TTC549 (cell line): Measurements from ENCODE around the gene TCHP.
"Not testable (repeated sequence)": the region's sequence is repeated elsewhere in the genome, so short reads cannot be mapped to it uniquely, and the experiment has no call there.

Source experiments
- FAIRE-seq: peaks from 2 replicates; lab custom pipeline; 2012; peaks lifted over from hg19 to GRCh38; lab: Jason Lieb, UNC

The TCHP gene

DNA sequence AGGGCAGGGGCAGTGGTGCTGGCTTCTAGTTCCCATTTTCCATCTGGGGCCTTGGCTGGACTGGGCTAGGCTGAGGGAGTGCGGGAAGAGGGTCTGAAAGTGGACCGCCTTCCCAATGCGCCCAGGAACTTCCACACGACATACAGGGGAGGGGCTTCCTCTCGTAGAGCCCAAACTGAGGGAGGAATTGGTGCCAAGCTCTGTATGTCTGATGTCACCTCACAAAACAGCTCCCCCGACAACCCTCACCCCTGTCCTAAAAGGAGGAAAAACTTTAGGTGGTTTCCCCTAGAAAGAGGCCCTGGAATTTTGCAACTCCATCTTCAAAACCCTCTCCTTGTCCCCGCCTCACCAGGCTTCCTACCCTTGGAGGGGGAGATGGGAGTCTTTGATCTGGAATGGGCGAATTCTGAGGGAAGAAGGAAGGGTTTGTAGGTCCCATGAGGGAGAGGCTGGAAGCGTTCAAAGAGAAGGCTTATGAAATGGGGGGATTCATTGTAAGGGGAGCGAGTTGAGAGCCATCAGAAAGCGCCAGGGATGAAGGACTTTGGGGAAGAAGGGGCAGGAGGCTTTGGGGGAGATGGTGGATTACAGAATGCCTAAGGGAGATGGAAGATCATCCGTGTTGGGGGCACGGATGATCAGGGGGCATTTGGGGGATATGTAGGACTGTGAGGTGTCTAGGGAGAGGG lies 20.6 kb upstream of the TCHP start:
- FAIRE-seq = no peak

DNA sequence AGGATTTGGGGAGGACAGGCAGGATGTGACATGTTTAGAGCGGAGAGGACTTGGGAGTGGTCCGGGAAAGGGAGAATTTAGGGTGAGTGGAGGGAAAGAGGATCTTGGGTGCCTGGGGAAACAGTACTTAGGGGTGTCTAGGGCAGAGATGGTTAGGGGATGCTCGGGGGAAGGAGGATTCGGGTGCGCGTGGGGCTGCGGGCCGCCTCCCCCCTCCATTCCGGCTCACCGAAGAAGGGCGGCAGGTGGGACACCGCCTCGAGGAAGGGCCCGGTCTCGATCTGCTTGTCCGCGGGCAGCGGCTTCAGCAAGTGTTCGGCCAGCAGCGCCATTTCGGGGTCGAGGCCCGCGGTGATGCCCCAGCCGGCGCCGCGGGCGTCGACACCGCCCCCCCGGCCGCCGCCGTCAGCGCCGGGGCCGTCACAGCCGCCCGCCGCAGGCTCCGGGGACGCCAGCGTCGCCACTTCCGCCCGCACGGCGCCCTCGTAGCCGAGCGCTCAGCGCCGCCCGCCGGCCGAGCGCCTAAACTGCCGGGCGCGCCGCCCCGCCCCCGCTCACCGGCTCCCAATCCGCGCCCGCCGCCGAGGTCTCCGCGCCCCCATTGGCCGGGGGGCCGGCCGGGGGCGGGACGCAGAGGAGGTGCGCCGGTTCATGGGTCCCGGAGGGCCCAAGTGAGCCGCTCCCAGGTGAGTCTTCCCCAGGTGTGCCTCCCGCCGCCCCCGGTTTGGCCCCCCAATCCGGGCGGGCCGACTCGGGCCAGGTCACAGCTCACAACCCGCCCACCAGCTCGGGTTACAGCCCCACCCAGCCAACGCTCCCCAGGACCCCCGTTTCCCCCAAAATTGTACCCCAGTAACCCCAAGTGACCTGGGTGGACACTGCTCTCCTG lies 19.8 kb upstream of the TCHP start, which contains the start of gene GLTP:
Gene GLTP, minus strand, starts transcription at position 499 of the 889 bp plus-strand sequence. Its CDS starts 167 bp downstream, at position 332.
- FAIRE-seq = no peak

DNA sequence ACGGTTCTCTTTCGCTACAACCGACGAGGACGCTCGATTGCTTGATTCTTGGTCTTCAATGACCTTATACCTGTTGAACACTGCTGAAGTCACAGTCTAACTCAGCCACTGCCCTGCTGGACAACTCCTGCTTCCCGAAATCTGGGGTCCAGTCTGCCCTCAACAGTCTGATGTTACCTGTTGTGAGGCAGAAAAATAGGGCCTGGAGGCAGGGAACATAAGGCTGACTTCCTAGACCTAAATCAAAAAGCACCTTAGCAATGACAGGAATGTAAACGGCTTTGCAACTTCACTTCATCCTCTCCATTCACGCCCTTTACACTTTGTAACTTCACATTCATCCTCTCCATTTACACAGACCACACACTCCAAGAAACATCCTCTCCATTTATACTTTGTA lies 19.1 kb upstream of the TCHP start:
- no peak for FAIRE-seq

DNA sequence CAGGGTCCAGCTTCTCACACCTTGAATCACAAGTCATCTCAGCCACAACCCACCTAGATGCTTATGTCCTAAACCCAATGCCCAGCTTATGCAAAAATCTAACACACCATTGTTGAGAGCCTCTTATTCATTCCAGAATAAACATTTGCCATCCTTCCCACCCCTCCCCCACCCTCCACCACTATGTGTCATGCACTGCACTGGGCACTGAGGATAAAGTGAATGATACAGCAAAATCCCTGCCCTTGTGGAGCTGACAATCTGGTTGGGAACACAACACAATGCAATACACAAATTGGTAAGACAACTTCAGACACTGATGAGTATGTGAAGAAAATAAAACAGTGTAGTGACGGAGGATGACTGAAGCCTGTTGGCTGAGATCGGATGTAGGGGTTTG lies 18.3 kb upstream of the TCHP start:
- no peak for FAIRE-seq

DNA sequence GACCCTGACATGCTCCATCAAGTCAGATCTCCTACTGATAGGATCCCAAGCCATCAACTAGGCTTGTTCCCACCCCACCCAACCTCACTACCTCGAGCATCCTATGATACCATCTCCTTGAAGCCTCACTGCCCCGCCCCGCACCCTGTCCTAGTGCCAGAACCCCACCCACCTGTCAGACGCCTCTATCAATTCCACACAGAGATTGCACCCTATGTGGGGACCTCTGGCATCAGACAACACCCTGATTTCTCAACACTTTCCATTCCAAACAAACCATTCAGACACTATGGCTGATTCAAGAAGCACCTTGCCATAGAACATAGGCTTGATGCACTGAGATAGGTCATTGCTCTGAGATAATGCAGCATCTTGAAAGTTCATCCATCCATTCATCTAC lies 16.6 kb upstream of the TCHP start:
- FAIRE-seq = no peak

DNA sequence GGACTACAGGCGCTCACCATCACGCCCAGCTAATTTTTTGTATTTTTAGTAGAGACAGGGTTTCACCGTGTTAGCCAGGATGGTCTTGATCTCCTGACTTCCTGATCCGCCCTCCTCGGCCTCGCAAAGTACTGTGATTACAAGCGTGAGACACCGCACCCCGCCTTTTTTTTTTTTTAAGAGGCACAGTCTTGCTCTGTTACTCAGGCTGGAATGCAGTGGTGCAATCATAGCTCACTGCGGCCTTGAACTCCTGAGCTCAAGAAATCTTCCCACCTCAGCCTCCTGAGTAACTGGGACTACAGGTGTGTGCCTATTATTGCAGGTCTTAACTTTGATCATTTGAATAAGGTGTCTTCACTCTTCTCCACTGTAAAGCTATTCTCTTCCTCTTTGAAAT lies 14.5 kb upstream of the TCHP start:
- FAIRE-seq = no peak

DNA sequence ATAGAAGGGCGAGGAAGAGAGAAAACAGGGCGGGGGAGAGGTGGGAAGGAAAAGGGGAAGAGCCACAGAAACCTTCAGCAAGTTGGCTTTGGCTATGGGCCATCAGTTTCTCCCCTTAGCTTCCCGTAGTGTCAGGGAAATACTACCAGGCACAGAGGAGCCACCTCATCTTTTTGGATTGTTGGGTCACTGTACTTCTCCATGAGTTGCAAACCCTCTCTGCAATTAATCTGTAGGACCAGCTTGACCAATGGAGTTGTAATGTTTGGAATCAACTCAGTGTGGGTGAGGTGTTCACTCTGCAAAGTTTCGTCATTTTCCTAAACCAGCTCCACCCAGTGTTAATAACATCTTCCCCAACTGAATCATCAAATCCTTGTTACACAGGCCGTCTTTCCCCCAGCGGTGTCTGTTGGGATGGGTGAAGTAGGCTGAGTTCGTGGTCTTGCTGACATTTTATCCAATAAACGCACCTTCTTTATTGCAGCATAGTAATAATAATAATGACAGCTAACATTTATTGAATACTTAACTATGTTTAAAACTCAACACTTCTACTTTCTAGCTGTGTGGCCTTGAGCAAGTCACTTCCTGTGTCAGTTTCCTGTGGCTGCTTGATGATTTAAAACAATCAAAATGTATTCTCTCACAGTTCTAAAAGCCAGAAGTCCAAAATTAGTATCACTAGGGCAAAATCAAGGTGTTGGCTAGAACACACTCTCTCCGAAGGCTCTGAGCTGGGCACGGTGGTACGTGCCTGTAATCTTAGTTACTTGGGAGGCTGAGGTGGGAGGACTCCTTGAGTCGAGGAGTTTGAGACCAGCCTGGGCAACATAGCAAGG lies 11.7 kb upstream of the TCHP start:
- FAIRE-seq = no peak

DNA sequence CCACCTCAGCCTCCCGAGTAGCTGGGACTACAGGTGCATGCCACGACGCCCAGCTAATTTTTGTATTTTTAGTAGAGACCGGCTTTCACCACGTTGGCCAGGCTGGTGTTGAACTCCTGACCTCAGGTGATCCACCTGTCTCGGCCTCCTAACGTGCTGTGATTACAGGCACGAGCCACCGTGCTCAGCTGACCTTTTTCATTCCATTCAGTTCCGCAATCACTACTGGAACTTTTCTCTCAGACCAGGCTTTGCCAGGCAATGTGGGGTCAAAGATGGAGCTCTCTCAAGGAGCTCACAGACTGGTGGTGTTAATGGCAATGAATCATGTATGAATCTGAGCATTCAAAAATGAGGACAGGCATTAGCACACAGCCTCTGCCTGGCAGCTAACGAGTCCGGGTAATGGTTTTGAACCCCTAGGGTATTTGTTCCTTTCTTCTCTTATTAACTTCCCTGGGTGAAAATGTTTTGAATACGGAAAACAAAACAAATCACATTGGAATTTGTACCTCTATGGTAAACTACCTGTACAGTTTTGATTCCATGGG lies 9.4 kb upstream of the TCHP start:
- FAIRE-seq = no peak

DNA sequence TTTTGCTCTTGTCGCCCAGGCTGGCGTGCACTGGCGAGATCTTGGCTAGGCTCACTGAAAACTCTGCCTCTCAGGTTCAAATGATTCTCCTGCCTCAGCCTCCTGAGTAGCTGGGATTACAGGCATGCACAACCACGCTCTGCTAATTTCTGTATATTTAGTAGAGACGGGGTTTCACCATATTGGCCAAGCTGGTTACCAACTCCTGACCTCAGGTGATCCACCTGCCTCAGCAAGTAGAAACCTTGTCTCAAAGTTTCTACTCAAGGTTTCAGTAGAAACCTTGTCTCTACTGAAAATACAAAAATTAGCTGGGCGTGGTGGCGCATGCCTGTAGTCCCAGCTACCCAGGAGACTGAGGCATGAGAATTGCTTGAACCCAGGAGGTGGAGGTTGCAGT lies 8.3 kb upstream of the TCHP start:
- FAIRE-seq = not testable (repeated sequence)

DNA sequence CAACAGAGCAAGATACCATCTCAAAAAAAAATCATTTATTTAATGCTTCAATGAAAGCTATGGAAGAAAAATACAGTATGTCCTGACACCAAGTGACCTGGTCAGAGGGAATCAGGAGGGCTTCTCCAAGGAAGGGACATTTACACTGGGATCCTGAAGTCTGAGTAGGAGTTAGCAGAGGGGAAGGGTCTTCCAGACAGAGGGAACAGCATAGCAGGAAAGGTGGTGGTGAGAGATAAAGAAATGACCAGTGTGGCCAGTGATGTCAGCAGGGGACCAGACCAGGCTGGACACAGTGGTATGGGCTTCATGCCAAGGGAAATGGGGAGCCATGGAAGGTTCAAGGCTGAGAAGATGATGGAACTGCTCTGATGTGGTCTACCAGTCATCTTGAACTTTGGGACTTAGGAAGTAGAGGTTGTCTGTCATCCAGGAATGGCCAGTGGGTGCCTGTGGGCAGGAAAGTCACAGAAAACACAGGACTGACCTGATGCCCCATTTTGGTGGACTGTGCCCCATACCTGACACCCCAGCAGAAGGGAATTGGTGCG lies 7.8 kb upstream of the TCHP start:
- FAIRE-seq = no peak

DNA sequence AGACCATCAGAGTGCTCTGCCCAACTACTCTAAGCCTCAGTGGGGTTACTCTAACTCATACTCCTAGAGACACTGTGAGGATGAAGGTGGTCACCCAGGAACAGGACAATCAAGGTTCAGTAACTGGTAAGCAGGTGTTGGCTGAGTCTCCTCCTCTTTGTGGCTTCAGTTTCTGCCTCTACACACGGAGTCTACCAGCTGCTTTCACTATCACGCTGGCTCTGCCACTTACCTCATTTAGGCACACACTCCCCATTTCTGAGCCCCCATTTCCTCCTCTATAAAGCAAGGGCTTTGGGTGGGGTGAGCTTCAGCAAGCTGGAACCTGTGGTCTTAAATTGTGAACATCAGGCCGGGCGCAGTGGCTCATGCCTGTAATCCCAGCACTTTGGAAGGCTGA lies 7.3 kb upstream of the TCHP start:
- FAIRE-seq = no peak

DNA sequence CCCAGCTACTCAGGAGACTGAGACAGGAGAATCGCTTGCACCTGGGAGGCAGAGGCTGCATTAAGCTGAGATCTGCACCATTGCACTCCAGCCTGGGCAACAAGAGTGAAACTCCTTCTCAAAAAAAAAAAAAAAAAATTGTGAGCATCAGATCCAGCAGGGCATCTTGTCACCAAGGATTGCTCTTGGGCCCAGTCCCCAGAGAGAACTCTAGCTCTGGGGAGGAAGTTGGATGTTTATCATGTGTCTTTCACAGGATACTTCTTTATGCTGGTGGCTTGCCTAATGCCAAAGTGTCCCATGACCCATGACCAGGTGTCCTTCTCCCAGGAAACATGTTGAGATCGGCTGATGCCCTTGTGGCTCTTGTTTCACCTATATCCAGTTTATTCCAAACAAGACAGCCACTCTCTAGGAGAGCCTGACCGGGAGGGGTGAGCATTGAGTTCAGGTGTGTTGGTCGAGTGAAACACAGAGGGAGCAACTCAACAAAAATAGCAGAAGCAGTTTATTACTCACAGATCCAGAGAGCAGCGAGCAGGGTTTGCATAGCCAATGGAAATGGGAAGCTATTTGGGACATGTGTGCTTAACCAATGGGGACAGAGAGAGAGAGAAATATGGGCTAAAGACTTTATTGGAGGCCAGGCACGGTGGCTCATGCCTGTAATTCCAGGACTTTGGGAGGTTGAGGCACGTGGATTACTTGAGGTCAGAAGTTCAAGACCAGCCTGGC lies 6.6 kb upstream of the TCHP start:
- no peak for FAIRE-seq

DNA sequence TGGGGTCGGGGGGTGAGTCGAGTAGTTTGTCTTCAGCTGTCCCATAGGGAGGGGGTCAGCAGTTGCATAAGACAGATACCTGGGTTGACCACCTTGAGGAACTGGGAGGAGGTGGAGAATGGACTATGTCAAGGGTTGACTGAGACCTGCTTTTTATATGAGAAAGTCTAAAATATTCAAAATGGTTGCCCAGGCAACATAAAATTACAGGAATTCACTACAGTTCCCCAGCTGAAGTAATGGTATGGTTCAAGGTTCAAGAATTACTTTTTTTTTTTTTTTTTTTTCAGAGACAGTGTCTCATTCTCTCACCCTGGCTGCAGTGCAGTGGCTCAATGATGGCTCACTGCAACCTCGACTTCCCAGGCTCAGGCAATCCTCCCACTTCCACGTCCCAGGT lies 5.1 kb upstream of the TCHP start:
- no peak for FAIRE-seq

DNA sequence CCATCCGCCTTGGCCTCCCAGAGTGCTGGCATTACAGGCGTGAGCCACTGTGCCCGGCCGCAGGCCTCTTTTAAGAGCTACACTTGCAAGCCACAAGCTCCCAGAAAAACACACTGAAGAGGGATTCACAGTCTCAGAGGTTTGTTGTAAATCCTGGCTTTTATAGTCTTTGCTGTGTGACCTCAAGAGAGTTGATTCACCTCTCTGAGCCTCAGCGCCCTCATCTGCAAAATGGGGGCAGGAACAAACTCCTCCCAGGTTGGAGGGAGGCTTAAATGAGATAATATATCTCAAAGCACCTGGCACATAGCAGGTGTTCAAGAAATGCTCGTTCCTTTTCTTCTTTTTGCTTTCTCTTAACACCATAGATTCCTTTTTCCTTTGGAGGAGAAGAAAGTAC lies 3.9 kb upstream of the TCHP start:
- no peak for FAIRE-seq

DNA sequence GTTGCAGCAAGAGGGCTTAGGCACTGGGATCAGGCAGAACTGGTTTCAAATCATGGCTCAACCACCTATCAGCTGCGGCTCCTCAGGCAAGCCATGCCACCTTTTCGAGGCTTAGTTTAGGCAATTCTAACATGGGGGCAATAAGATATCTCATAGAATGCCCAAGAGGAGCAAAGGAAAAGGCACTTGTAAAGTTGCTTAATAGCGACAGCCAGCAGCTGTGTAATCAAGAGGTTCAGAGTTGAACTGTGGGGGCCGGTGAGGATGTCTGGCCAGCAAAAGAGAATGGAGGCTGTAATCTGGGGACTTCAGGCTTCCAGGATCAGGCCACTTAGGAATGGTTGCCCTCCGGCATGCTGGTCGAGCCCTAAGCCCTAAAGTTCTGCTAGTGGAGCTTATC lies 3.0 kb upstream of the TCHP start:
- no peak for FAIRE-seq

DNA sequence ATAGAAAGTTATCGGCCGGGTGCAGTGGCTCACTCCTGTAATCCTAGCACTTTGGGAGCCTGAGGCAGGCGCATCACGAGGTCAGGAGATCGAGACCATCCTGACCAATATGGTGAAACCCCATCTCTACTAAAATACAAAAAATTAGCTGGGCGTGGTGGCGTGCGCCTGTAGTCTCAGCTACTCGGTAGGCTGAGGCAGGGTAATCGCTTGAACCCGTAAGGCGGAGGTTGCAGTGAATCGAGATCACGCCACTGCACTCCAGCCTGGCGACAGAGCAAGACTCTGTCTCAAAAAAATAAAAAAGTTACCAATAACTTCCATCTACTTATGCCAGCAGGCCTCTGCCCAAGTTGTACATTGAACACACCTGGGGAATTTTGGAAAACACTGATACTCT lies 729 bp upstream of the TCHP start:
- FAIRE-seq = not testable (repeated sequence)

DNA sequence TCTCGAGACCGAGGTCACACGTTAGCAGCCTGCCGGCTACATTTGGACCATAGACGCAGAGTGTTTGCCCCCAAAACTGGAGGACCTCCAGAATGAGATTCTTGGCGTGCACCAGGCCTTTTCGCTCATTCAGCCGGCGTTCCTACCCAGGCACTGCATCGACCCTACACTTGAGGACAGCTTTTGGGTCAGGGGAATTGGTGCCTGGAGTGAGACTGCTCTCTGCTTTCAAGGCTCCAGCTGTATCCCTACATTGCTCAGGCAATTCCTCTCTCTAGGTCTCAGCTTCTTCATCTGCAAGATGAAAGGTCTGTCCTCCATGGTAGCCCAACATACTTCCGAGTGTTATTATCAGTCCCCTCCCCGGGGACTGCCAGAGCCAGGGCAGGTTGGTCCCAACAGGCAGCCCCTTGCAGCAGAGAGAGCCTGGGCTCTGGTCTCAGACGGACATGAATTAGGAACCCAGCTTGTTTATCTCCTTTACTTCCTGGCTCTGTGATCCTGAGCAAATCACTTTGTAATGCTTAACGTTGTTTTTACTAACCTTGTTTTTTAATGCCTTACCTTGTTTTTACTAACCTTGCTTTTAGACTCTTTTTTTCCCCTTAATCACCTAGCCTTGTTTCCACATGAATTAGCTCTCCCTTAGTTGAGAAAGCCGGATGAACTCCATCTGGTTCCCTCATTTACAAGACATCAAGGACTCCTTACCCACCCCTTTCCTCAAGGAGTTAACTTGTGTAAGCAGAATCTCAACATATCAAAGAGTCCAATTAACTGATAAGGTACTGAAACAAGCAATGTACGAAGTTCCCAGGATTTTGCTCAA lies 892 bp downstream of the TCHP start:
- no peak for FAIRE-seq

DNA sequence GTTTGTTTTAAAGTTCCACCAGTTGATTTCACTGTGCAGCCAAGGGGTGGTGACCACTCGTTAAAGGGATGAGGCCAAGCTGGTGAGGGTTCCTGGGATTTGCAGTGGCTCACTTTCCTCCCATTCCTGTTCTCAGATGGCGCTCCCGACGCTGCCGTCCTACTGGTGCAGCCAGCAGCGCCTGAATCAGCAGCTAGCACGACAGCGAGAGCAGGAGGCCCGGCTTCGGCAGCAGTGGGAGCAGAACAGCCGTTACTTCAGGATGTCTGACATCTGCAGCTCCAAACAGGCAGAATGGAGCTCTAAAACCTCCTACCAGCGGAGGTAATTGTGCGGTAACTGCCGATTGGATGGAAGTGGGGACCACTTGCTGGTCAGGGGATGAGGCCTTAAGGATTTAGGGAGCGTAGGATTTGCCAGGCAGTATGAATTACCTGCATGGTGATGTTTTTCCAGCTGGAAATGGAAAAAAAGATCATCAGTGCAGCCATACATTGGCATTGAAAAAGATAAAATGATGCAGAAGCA lies 2.9 kb downstream of the TCHP start:
- no peak for FAIRE-seq

DNA sequence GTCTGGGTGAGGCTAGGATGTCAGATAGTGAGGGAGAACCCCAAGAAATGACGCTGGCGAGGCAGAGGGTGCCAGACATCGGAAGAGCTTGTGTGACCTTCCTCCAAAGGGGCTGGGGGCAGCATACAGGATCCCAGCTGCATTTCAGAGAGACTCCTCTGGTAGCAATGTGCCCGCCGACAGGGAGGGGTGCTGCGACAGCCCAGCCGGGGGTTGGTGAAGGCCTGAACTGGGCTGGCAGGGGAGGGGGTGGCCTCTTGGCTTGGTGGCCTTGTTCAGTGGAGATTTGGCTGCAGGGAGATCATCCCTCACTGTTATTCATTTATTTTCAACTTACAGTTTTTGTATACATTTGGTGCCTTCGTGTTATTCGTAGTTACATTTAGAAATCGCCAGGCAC lies 5.2 kb downstream of the TCHP start:
- no peak for FAIRE-seq

DNA sequence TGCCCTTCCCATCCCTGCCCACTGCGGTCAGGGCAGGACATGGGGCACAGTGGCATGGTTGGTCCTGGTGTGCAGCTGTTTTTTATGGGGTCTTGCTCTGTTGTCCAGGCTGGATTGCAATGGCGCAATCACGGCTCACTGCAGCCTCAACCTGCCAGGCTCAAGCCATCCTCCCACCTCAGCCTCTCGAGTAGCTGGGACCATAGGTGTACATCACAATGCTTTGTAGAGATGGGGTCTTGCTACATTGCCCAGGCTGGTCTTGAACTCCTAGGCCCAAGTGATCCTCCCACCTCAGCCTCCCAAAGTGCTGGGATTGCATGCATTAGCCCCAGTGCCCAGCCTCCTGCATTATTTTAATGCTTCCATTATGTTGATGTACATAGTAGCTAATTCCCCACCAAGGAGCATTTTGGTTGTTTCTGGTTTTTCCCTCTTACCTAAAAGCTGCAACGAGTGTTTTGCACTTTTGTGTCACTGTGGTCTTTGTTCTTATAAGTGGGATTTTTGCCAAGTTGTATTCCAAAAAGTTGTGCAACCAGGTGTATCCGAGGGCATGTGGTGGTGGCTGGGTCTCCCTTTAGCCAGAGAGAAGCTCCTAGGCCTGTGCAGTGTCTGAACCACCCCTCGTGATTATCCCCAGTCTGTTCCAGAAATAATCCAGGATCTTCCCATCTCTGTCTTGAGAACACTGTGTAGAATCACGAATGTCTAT lies 10.3 kb downstream of the TCHP start:
- no peak for FAIRE-seq
